GM23338 (cell line): ENCODE data around the gene DIDO1. TPM values are rescaled to one million over a fixed set of nuclear protein-coding genes. Genes with fewer than 3 reads are reported as not detected.

ENCODE experiments used
- CTCF ChIP-seq, 2 experiments: fragments of 200-600 bp in 1 of 2; sonication (generic) in 1 of 2; conservative IDR thresholded peaks; 2 replicates each; pipeline versions ENCODE4 v1.5.1 to v1.6.1; 2016 to 2017; ENCODE audit warnings: antibody characterized with exemption in 2 of 2, low read depth in 2 of 2, mild to moderate bottlenecking in 2 of 2, moderate library complexity in 1 of 2
- ETS1 ChIP-seq: IDR thresholded peaks from 2 replicates; pipeline ENCODE4 v1.6.1; 2016; ENCODE audit warnings: antibody characterized with exemption
- EZH2 ChIP-seq: fragments of 200-600 bp; sonication (generic); IDR thresholded peaks from one replicate; pipeline ENCODE4 v1.8.0; 2017; ENCODE audit warnings: antibody characterized with exemption, mild to moderate bottlenecking, low read depth; ENCODE audit not compliant: unreplicated experiment
- EZH2phosphoT487 ChIP-seq: fragments of 200-600 bp; sonication (generic); IDR thresholded peaks from one replicate; pipeline ENCODE4 v1.8.1; 2018; ENCODE audit warnings: antibody characterized with exemption; ENCODE audit not compliant: unreplicated experiment
- JUNB ChIP-seq: IDR thresholded peaks from one replicate; pipeline ENCODE4 v1.6.1; 2016; ENCODE audit warnings: antibody characterized with exemption; ENCODE audit not compliant: unreplicated experiment
- NANOG ChIP-seq: IDR thresholded peaks from 2 replicates; pipeline ENCODE4 v1.6.1; 2016; ENCODE audit warnings: antibody characterized with exemption, borderline replicate concordance
- POLR2AphosphoS5 ChIP-seq: IDR thresholded peaks from 2 replicates; pipeline ENCODE4 v1.6.1; 2016; ENCODE audit warnings: antibody characterized with exemption, low read depth
- ZNF331 ChIP-seq: fragments of 250-450 bp; sonication (Bioruptor Pico); IDR thresholded peaks from 2 replicates; pipeline ENCODE4 v1.5.0; 2020; ENCODE audit warnings: low read depth, mild to moderate bottlenecking, moderate library complexity
- ZNF462 ChIP-seq: fragments of 250-450 bp; sonication (Bioruptor Pico); IDR thresholded peaks from 2 replicates; pipeline ENCODE4 v1.5.0; 2020; ENCODE audit warnings: mild to moderate bottlenecking, moderate library complexity
- polyA plus RNA-seq: library from polyadenylated mRNA; unstranded; fragments of >200 nt; fragmentation: Nextera tagmentation; extraction: Ambion mirVana; gene quantifications from 2 replicates; pipeline ENCODE4 v1.2.1, GENCODE V29; 2016
- total RNA-seq: library from RNA; depleted of rRNA; stranded (reverse); fragments of >200 nt; shearing (Covaris generic); gene quantifications from 2 replicates; pipeline ENCODE4 v1.2.3, GENCODE V29; 2014

DIDO1 gene
- total and polyA plus RNA-seq, 2 experiments from 2014 or later, result 72.4 to 162 TPM

- TF ChIP-seq ZNF462 (CRISPR knock-in tag) (no peak), ETS1 (no peak), POLR2AphosphoS5 (no peak), EZH2 (no peak), JUNB (no peak), EZH2phosphoT487 (no peak), CTCF (conservative IDR thresholded peaks at IDR 0.05; ENCODE audit: low read depth in 2 of 2) (no peak), NANOG (no peak), ZNF331 (CRISPR knock-in tag) (no peak)
These were observed 69.2 kb downstream of the DIDO1 start (continued) for GRCh38 chr20:62856931-62857619.
